HepG2 (cell line): ENCODE measurements around the gene XPO5. TPM values are rescaled to one million over a fixed set of nuclear protein-coding genes. Genes with fewer than 3 reads are reported as not detected.

Source experiments
- AGO2 ChIP-seq: fragments of 200-400 bp; formaldehyde crosslinking; optimal IDR thresholded peaks from 2 replicates; pipeline ENCODE3; 2017; ENCODE audit warnings: mild to moderate bottlenecking, low read depth, low read length, moderate library complexity
- ARNTL ChIP-seq: sonication (generic); formaldehyde crosslinking; IDR thresholded peaks from 2 replicates; pipeline ENCODE4 v1.4.0; 2020; ENCODE audit warnings: mild to moderate bottlenecking, missing genetic modification reagents
- CBX1 ChIP-seq: IDR thresholded peaks from one replicate; pipeline ENCODE4 v1.6.1; 2016; ENCODE audit warnings: antibody characterized with exemption, low read depth
- CBX5 ChIP-seq: sonication (generic); formaldehyde crosslinking; IDR thresholded peaks from 2 replicates; pipeline ENCODE4 v1.4.0; 2020; ENCODE audit warnings: missing genetic modification reagents, borderline replicate concordance
- HNRNPL ChIP-seq: fragments of 200-400 bp; formaldehyde crosslinking; IDR thresholded peaks from 2 replicates; pipeline ENCODE4 v1.6.1; 2017; ENCODE audit warnings: mild to moderate bottlenecking, low read depth, low read length
- KAT8 ChIP-seq: IDR thresholded peaks from 2 replicates; pipeline ENCODE4 v1.6.1; 2016; ENCODE audit warnings: missing genetic modification reagents, missing compliant biosample characterization
- KLF15 ChIP-seq: sonication (generic); formaldehyde crosslinking; IDR thresholded peaks from 2 replicates; pipeline ENCODE4 v1.8.1; 2023; ENCODE audit warnings: borderline replicate concordance, mild to moderate bottlenecking, inconsistent platforms, missing genetic modification reagents, mixed read lengths
- KLF16 ChIP-seq, 2 experiments: sonication (generic) in 1 of 2; formaldehyde crosslinking in 1 of 2; IDR thresholded peaks; 2 replicates each; pipeline versions ENCODE4 v1.6.1 to v1.8.0; 2016 to 2023; ENCODE audit warnings: missing genetic modification reagents in 2 of 2, missing compliant biosample characterization in 1 of 2
- PRPF4 ChIP-seq: fragments of 200-400 bp; formaldehyde crosslinking; IDR thresholded peaks from 2 replicates; pipeline ENCODE4 v1.6.1; 2016; ENCODE audit warnings: low read length, low read depth; ENCODE audit not compliant: poor library complexity, severe bottlenecking
- RBM22 ChIP-seq: fragments of 200-400 bp; formaldehyde crosslinking; optimal IDR thresholded peaks from 2 replicates; pipeline ENCODE3; 2017; ENCODE audit warnings: mild to moderate bottlenecking, low read length, moderate library complexity
- YEATS2 ChIP-seq: sonication (generic); formaldehyde crosslinking; IDR thresholded peaks from 2 replicates; pipeline ENCODE4 v1.4.0; 2020; ENCODE audit warnings: missing genetic modification reagents, borderline replicate concordance
- ZBTB34 ChIP-seq: sonication (generic); formaldehyde crosslinking; IDR thresholded peaks from 2 replicates; pipeline ENCODE4 v1.8.0; 2022; ENCODE audit warnings: mild to moderate bottlenecking, missing genetic modification reagents
- ZIK1 ChIP-seq: sonication (generic); formaldehyde crosslinking; IDR thresholded peaks from 2 replicates; pipeline ENCODE4 v1.5.0; 2020; ENCODE audit warnings: mild to moderate bottlenecking, low read depth, missing genetic modification reagents, borderline replicate concordance
- ZMYM2 ChIP-seq: sonication (generic); formaldehyde crosslinking; IDR thresholded peaks from 2 replicates; pipeline ENCODE4 v1.8.0; 2022; ENCODE audit warnings: mild to moderate bottlenecking, missing genetic modification reagents
- ZNF12 ChIP-seq: sonication (generic); formaldehyde crosslinking; IDR thresholded peaks from 2 replicates; pipeline ENCODE4 v1.5.0; 2020; ENCODE audit warnings: missing genetic modification reagents
- ZNF124 ChIP-seq: sonication (generic); formaldehyde crosslinking; IDR thresholded peaks from 2 replicates; pipeline ENCODE4 v1.4.0; 2020; ENCODE audit warnings: missing genetic modification reagents
- ZNF232 ChIP-seq: sonication (generic); formaldehyde crosslinking; IDR thresholded peaks from 2 replicates; pipeline ENCODE4 v1.4.0; 2020; ENCODE audit warnings: missing genetic modification reagents, borderline replicate concordance
- ZNF430 ChIP-seq: sonication (generic); formaldehyde crosslinking; IDR thresholded peaks from 2 replicates; pipeline ENCODE4 v1.9.0; 2021; ENCODE audit warnings: mild to moderate bottlenecking, missing genetic modification reagents
- ZNF510 ChIP-seq: sonication (generic); formaldehyde crosslinking; IDR thresholded peaks from 2 replicates; pipeline ENCODE4 v1.4.0; 2020; ENCODE audit warnings: low read depth, mild to moderate bottlenecking, missing genetic modification reagents
- ZNF570 ChIP-seq: sonication (generic); formaldehyde crosslinking; IDR thresholded peaks from 2 replicates; pipeline ENCODE4 v1.4.0; 2020; ENCODE audit warnings: mild to moderate bottlenecking, missing genetic modification reagents, borderline replicate concordance
- ZNF674 ChIP-seq: sonication (generic); formaldehyde crosslinking; IDR thresholded peaks from 2 replicates; pipeline ENCODE4 v1.5.0; 2020; ENCODE audit warnings: low read depth, mild to moderate bottlenecking, missing genetic modification reagents
- ZSCAN31 ChIP-seq: sonication (generic); formaldehyde crosslinking; IDR thresholded peaks from 2 replicates; pipeline ENCODE4 v1.5.0; 2020; ENCODE audit warnings: low read depth, mild to moderate bottlenecking, missing genetic modification reagents
- polyA plus RNA-seq, 8 experiments: library from polyadenylated mRNA; depleted of rRNA in 3 of 8; stranded (reverse) in 7 of 8; unstranded in 1 of 8; fragments of >200 nt; fragmentation: Illumina TruSeq in 4 of 8; extraction: Trizol in 4 of 8; gene quantifications; 2 replicates each; pipeline versions ENCODE4 v1.2.1 to v1.2.3, GENCODE V29; 2011 to 2016; ENCODE audit warnings: low read depth in 4 of 8, missing spikeins in 1 of 8, mixed read lengths in 1 of 8; ENCODE audit not compliant: insufficient read depth in 1 of 8
- total RNA-seq, 5 experiments: library from RNA; depleted of rRNA; stranded (reverse); fragments of >200 nt; fragmentation: Illumina TruSeq; extraction: Trizol; gene quantifications; 2 replicates each; pipeline ENCODE4 v1.2.3, GENCODE V29; 2016; ENCODE audit warnings: low read depth in 1 of 5
- TF ChIP-seq, protein P1 (sequence below): sonication (generic); formaldehyde crosslinking; IDR thresholded peaks from 2 replicates; pipeline ENCODE4 v1.4.0; 2020; ENCODE audit warnings: missing genetic modification reagents
- TF ChIP-seq, protein P2 (sequence below): sonication (generic); formaldehyde crosslinking; IDR thresholded peaks from 2 replicates; pipeline ENCODE4 v1.5.0; 2020; ENCODE audit warnings: mild to moderate bottlenecking, missing genetic modification reagents, borderline replicate concordance

XPO5 gene
- total and polyA plus RNA-seq, 2 of the 13 experiments (the other 11 are each of a cell fraction or from before 2014, with no cell fraction given) = 52.2 to 68.0 TPM

- TF ChIP-seq, protein P1, sequence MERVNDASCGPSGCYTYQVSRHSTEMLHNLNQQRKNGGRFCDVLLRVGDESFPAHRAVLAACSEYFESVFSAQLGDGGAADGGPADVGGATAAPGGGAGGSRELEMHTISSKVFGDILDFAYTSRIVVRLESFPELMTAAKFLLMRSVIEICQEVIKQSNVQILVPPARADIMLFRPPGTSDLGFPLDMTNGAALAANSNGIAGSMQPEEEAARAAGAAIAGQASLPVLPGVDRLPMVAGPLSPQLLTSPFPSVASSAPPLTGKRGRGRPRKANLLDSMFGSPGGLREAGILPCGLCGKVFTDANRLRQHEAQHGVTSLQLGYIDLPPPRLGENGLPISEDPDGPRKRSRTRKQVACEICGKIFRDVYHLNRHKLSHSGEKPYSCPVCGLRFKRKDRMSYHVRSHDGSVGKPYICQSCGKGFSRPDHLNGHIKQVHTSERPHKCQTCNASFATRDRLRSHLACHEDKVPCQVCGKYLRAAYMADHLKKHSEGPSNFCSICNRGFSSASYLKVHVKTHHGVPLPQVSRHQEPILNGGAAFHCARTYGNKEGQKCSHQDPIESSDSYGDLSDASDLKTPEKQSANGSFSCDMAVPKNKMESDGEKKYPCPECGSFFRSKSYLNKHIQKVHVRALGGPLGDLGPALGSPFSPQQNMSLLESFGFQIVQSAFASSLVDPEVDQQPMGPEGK (CRISPR knock-in tag) = 0 out of 2 replicates have a peak, but pooled peaks have one; percentile 23
- no peak for TF ChIP-seq HNRNPL
- no peak for TF ChIP-seq ARNTL
- TF ChIP-seq KLF15 (CRISPR knock-in tag) = no peak
- peak; percentile 68 for TF ChIP-seq AGO2
- TF ChIP-seq ZBTB34 (CRISPR knock-in tag) = no peak
- no peak for TF ChIP-seq ZMYM2 (CRISPR knock-in tag)
- no peak for TF ChIP-seq ZNF12 (CRISPR knock-in tag)
- no peak for TF ChIP-seq KLF16 (CRISPR knock-in tag; IDR thresholded peaks at IDR 0.05)
- no peak; the same call in 1 of the 2 replicates for TF ChIP-seq ZNF232
- no peak for TF ChIP-seq ZNF124 (CRISPR knock-in tag)
- TF ChIP-seq, protein P2, sequence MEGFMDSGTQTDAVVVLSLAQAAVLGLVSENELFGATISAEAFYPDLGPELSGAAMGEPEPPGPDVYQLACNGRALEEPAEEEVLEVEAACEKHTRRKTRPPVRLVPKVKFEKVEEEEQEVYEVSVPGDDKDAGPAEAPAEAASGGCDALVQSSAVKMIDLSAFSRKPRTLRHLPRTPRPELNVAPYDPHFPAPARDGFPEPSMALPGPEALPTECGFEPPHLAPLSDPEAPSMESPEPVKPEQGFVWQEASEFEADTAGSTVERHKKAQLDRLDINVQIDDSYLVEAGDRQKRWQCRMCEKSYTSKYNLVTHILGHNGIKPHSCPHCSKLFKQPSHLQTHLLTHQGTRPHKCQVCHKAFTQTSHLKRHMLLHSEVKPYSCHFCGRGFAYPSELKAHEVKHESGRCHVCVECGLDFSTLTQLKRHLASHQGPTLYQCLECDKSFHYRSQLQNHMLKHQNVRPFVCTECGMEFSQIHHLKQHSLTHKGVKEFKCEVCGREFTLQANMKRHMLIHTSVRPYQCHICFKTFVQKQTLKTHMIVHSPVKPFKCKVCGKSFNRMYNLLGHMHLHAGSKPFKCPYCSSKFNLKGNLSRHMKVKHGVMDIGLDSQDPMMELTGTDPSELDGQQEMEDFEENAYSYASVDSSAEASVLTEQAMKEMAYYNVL = peak; percentile 68; the same call in 1 of the 2 replicates
- TF ChIP-seq KAT8 = 0 out of 2 replicates have a peak, but pooled peaks have one; percentile 37
- TF ChIP-seq RBM22 = peak; percentile 85
- no peak for TF ChIP-seq PRPF4
- TF ChIP-seq ZSCAN31 = no peak
- TF ChIP-seq ZIK1 (CRISPR knock-in tag) = 0 out of 2 replicates have a peak, but pooled peaks have one; percentile 33
- TF ChIP-seq ZNF570 (CRISPR knock-in tag) = no peak
- no peak for TF ChIP-seq ZNF674 (CRISPR knock-in tag)
- TF ChIP-seq YEATS2 (CRISPR knock-in tag) = peak; percentile 44; the same call in 1 of the 2 replicates
- TF ChIP-seq ZNF430 (CRISPR knock-in tag) = no peak
- TF ChIP-seq CBX5 = no peak; the same call in 1 of the 2 replicates
- no peak for TF ChIP-seq CBX1
- no peak for TF ChIP-seq ZNF510
Measured at GRCh38 chr6:43506667-43507471, 69.0 kb downstream of the XPO5 start (continued).
